Urothelium cell line (cell line): Measurements from ENCODE around the gene ACOD1.

ENCODE experiments used
- DNase-seq: peaks from one replicate; pipeline ENCODE4 v3.0.0; 2011; ENCODE audit warnings: low spot score, mixed read lengths
- FAIRE-seq: peaks from 2 replicates; lab custom pipeline; 2011; peaks lifted over from hg19 to GRCh38; lab: Jason Lieb, UNC

The ACOD1 gene

GRCh38 chr13:76983676-76984075, 35.4 kb downstream of the ACOD1 start:
- FAIRE-seq (no peak), DNase-seq (no peak)

DNA sequence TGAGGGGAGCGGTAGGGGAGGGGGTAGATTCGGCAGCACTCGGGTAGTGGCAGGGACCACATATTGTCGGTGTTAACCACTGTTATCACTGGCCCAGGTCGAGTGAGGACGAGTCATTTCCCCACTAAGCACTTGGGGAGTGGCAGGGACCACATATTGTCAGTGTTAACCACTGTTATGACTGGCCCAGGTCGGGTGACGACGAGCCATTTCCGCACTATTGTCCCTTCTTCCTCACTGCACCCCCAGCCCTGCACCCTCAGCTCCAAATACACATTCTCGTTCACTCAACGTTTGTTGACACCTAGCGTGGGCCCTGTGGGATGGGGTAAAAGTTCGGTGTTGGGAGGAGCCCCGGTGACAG, 43.1 kb downstream of the ACOD1 start:
- no peak for DNase-seq
- no peak for FAIRE-seq

DNA sequence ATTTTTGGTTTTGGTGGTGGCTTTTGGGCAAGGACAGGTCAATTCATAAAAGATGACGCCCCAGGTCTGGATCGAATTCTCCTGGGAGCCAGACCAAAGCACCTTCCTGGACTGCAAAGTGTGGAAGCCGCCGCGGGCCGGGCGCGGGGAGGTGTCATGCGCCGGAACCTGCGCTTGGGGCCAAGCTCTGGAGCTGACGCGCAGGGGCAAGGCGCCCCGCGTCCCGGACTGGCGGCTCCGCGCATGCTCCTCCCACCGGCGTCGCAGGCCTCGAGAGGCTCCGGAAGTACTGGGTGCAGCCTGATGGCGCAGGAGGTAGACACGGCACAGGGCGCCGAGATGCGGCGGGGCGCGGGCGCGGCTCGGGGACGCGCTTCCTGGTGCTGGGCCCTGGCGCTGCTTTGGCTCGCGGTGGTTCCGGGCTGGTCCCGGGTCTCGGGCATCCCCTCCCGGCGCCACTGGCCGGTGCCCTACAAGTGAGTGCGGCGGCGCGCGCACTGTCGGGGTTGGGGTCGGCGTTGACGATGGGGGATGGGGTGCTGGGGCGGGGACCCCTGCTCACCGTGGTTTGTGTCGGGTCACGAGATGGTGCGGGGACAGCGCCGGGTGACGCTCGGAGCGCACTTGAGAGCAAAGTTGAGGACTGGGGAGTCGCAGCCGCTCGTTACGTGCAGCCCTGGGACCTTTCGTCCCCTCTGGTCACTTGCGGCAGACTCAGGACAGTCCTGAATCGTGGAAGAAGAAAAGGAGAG, 43.7 kb downstream of the ACOD1 start, which contains the start of gene CLN5:
Gene CLN5 (plus strand): TSS at position 286 of the 752 bp plus-strand sequence. CDS start 18 bp downstream, at position 304.
- FAIRE-seq (no peak), DNase-seq (peak; percentile 92)

DNA sequence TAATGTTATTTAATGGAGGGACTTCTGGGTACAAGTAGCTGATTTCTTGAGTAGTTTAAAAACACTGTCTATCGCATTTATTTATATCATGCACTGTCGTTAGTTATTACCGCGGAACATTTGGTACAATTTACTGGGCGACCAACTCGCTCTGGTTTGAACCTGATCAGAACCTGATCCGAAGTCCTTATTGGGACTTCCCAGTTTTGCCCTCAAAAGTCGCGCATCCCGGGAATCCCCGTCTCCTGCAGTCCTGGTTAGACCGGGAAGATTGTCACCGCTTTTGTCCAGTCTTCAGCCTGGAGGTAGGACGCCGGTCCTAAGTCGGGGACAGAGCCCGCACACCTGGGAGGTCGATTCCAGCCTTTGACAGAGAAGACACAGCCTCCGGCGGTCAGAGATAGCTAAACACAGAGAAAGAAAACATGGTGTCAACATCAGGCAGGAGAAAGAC, 44.3 kb downstream of the ACOD1 start:
- FAIRE-seq (no peak), DNase-seq (no peak)

DNA sequence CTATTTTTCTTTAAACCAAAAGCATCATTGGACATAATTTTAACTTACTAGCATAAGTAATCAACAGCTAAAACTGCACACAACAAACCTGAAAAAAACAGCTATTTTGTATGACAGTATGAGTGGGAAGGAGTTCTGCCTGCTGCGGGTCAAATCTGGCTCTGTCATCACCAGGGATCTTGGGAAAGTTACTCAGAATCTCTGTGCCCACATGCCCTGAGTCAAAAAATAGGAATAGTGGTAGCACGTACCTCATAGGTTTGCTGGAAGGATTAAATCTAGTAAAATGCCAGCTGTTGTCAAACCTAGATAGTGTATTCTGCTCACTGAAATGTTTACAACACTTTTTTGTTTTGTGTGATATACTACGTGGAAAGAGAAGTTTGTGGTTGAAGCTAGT, 44.7 kb downstream of the ACOD1 start:
- DNase-seq: no peak
- FAIRE-seq: no peak

DNA sequence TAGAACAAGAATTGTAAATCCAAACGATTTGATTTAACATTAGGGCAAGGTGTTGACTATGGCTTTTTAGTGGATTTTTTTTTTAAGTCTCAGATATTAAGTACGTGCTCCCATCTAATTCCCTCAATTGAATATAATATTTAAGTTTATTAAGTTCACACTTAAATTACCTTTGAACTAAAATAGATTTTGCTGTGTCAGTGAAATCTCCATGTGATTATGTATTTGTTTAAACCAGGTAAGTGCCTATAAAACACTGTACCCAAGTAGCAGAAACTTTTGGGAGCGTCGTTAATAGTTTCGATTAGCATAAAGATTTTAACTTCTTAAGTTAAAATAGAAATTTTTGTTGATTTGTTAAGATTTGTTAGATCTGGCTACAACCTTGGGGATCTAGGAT, 45.2 kb downstream of the ACOD1 start:
- no peak for DNase-seq
- no peak for FAIRE-seq

DNA sequence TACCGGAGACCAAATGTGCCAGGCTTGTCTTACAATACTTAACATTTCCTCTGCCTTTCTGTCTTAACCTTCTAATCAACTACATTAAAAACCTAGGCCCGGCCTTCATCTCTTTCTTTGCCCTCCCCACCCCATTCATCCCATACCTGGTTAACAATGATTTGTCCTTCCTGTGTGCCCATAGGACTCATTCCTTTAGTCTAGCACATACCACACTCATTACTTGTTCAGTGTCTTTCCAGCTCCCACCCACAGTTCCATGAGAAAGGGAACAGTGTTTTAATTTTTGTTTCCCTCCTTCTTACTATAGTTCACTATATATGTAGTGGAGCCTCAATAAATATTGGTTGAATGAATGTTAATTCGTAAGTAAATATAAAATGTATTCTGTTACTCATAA, 46.0 kb downstream of the ACOD1 start:
- no peak for FAIRE-seq
- DNase-seq: no peak

- FAIRE-seq: no peak
- DNase-seq: no peak
Observed at GRCh38 chr13:77000475-77000874, 52.2 kb downstream of the ACOD1 start.

- FAIRE-seq (no peak), DNase-seq (no peak)
Observed at GRCh38 chr13:77001540-77001939, 53.2 kb downstream of the ACOD1 start.

- DNase-seq (no peak), FAIRE-seq (no peak)
Observed at GRCh38 chr13:77001963-77002587, 53.8 kb downstream of the ACOD1 start.

DNA sequence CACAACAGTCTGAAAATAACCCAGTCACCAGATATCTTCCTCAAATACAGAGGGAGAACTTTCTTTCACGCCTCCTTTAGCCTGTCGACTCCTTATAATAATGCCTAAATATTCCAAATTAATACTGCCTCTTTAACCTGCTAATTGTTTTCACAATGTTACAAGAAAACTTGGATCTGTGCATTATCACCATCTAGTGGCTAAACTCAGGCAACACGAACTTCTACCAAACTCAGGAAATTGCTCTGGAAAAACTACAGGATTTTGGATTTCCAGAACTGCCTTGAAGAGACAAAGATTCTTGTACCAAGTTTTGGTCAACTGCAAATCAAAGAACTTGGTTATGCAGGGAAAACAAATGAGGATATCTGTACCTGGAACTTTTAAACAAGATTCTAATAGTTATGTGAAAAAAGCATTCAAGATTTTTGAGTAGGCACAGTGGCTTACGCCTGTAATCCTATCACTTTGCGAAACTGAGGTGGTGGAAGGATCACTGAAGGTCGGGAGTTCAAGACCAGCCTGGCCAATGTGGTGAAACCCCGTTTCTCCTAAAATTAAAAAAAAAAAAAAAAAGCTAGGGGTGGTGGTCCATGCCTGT, 54.4 kb downstream of the ACOD1 start:
- no peak for FAIRE-seq
- DNase-seq: peak; percentile 17
